H9 (cell line): Measurements from ENCODE around the gene CNDP1. TPM values are rescaled to one million over a fixed set of nuclear protein-coding genes. Genes with fewer than 3 reads are reported as not detected.

Experiments used
- DNase-seq: peaks from one replicate; pipeline ENCODE4 v3.0.0-alpha.2; 2017
- H2AFZ ChIP-seq: one replicate; pipeline ENCODE4 v1.6.1; 2013; ENCODE audit warnings: mild to moderate bottlenecking, low read length, control low read depth, moderate library complexity
- H2AK5ac ChIP-seq: 2 replicates; pipeline ENCODE4 v1.6.1; 2013; ENCODE audit warnings: low read length, control low read depth, mixed read lengths; ENCODE audit not compliant: insufficient read length
- H2BK120ac ChIP-seq: one replicate; pipeline ENCODE4 v1.6.1; 2013; ENCODE audit warnings: low read depth, mild to moderate bottlenecking, low read length, control low read depth, inconsistent platforms; ENCODE audit not compliant: poor library complexity, severe bottlenecking
- H2BK12ac ChIP-seq: 2 replicates; pipeline ENCODE4 v1.6.1; 2013; ENCODE audit warnings: low read length, control low read depth, mixed read lengths, low read depth; ENCODE audit not compliant: insufficient read length
- H2BK15ac ChIP-seq: 2 replicates; pipeline ENCODE4 v1.6.1; 2013; ENCODE audit warnings: low read depth, low read length, control low read depth
- H2BK20ac ChIP-seq: one replicate; pipeline ENCODE4 v1.6.1; 2013; ENCODE audit warnings: low read depth, mild to moderate bottlenecking, low read length, control low read depth, inconsistent platforms; ENCODE audit not compliant: poor library complexity, severe bottlenecking
- H2BK5ac ChIP-seq: 2 replicates; pipeline ENCODE4 v1.6.1; 2013; ENCODE audit warnings: low read length, control low read depth, mixed read lengths; ENCODE audit not compliant: insufficient read length
- H3K14ac ChIP-seq: 2 replicates; pipeline ENCODE4 v1.6.1; 2013; ENCODE audit warnings: low read length, control low read depth; ENCODE audit not compliant: insufficient read depth
- H3K18ac ChIP-seq: 2 replicates; pipeline ENCODE4 v1.6.1; 2013; ENCODE audit warnings: low read depth, mild to moderate bottlenecking, mixed read lengths, low read length, control low read depth; ENCODE audit not compliant: insufficient read length
- H3K23ac ChIP-seq: 2 replicates; pipeline ENCODE4 v1.6.1; 2013; ENCODE audit warnings: low read length, control low read depth, mixed read lengths, low read depth; ENCODE audit not compliant: insufficient read length
- H3K23me2 ChIP-seq: 2 replicates; pipeline ENCODE4 v1.6.1; 2013; ENCODE audit warnings: low read depth, mild to moderate bottlenecking, mixed read lengths, low read length, control low read depth; ENCODE audit not compliant: insufficient read length, poor library complexity, severe bottlenecking
- H3K27ac ChIP-seq: 2 replicates; pipeline ENCODE4 v1.5.1; 2013; ENCODE audit warnings: low read length, control low read depth, mixed read lengths, low read depth; ENCODE audit not compliant: insufficient read length
- H3K27me3 ChIP-seq: 2 replicates; pipeline ENCODE4 v1.6.1; 2013; ENCODE audit warnings: low read length, control low read depth, inconsistent platforms; ENCODE audit not compliant: insufficient read depth
- H3K4ac ChIP-seq: 2 replicates; pipeline ENCODE4 v1.6.1; 2013; ENCODE audit warnings: low read depth, mild to moderate bottlenecking, control low read depth, inconsistent platforms, low read length, moderate library complexity
- H3K4me1 ChIP-seq: 2 replicates; pipeline ENCODE4 v1.6.1; 2013; ENCODE audit warnings: low read length, control low read depth, inconsistent platforms; ENCODE audit not compliant: insufficient read depth
- H3K4me2 ChIP-seq: 2 replicates; pipeline ENCODE4 v1.6.1; 2013; ENCODE audit warnings: low read length, control low read depth, mixed read lengths; ENCODE audit not compliant: insufficient read length, insufficient read depth
- H3K56ac ChIP-seq: 2 replicates; pipeline ENCODE4 v1.6.1; 2013; ENCODE audit warnings: low read depth, mild to moderate bottlenecking, mixed read lengths, low read length, control low read depth; ENCODE audit not compliant: insufficient read length
- H3K79me1 ChIP-seq: 2 replicates; pipeline ENCODE4 v1.6.1; 2013; ENCODE audit warnings: low read depth, mild to moderate bottlenecking, moderate library complexity, low read length, control low read depth, inconsistent platforms; ENCODE audit not compliant: insufficient read depth, poor library complexity, severe bottlenecking
- H3K79me2 ChIP-seq: 2 replicates; pipeline ENCODE4 v1.6.1; 2013; ENCODE audit warnings: low read length, control low read depth, inconsistent platforms; ENCODE audit not compliant: insufficient read depth
- H3K9ac ChIP-seq: 2 replicates; pipeline ENCODE4 v1.6.1; 2013; ENCODE audit warnings: low read length, control low read depth, mixed read lengths; ENCODE audit not compliant: insufficient read length; ENCODE audit errors: extremely low read depth
- H3K9me3 ChIP-seq: one replicate; pipeline ENCODE4 v1.6.1; 2013; ENCODE audit warnings: low read depth, low read length, inconsistent platforms; ENCODE audit not compliant: control insufficient read depth
- H3T11ph ChIP-seq: one replicate; pipeline ENCODE4 v1.6.1; 2013; ENCODE audit warnings: mild to moderate bottlenecking, low read length, control low read depth, inconsistent platforms
- H4K20me1 ChIP-seq: one replicate; pipeline ENCODE4 v1.6.1; 2013; ENCODE audit not compliant: control insufficient read depth, insufficient read length, insufficient read depth
- H4K5ac ChIP-seq: 2 replicates; pipeline ENCODE4 v1.6.1; 2013; ENCODE audit warnings: low read depth, mild to moderate bottlenecking, mixed read lengths, low read length, control low read depth; ENCODE audit not compliant: insufficient read length
- H4K8ac ChIP-seq: replicated peaks from 2 replicates; pipeline ENCODE4 v1.6.1; 2013; ENCODE audit warnings: low read length, control low read depth, mixed read lengths, low read depth; ENCODE audit not compliant: insufficient read length
- H4K91ac ChIP-seq: 2 replicates; pipeline ENCODE4 v1.6.1; 2013; ENCODE audit warnings: low read depth, mild to moderate bottlenecking, moderate library complexity, mixed read lengths, low read length, control low read depth; ENCODE audit not compliant: insufficient read length
- H3K27ac Mint-ChIP-seq, 3 experiments: 2 replicates in 2 of 3; 3 replicates in 1 of 3; pipeline ENCODE4 v1.8.0; 2020 to 2021; ENCODE audit warnings: mixed read lengths in 3 of 3, mild to moderate bottlenecking in 1 of 3, moderate library complexity in 1 of 3
- H3K27me3 Mint-ChIP-seq: 2 replicates; pipeline ENCODE4 v1.8.0; 2021; ENCODE audit warnings: low read depth, mild to moderate bottlenecking, moderate library complexity, mixed read lengths
- H3K36me3 Mint-ChIP-seq, 3 experiments: 2 replicates in 2 of 3; 3 replicates in 1 of 3; pipeline ENCODE4 v1.8.0; 2020 to 2021; ENCODE audit warnings: low read depth in 3 of 3, mixed read lengths in 3 of 3; ENCODE audit not compliant: insufficient read depth in 1 of 3
- H3K4me1 Mint-ChIP-seq, 2 experiments: 2 replicates each; pipeline ENCODE4 v1.8.0; 2020; ENCODE audit warnings: mixed read lengths in 2 of 2
- H3K4me3 Mint-ChIP-seq, 2 experiments: 2 replicates in 1 of 2; 3 replicates in 1 of 2; pipeline ENCODE4 v1.8.0; 2020 to 2021; ENCODE audit warnings: mild to moderate bottlenecking in 2 of 2, mixed read lengths in 2 of 2, moderate library complexity in 1 of 2
- H3K9me3 Mint-ChIP-seq, 2 experiments: 2 replicates in 1 of 2; 3 replicates in 1 of 2; pipeline ENCODE4 v1.8.0; 2020; ENCODE audit warnings: mild to moderate bottlenecking in 2 of 2, mixed read lengths in 2 of 2, moderate library complexity in 1 of 2
- CTCF ChIP-seq: fragments of 200-600 bp; sonication (generic); conservative IDR thresholded peaks from 3 replicates; pipeline ENCODE4 v1.8.0; 2021; ENCODE audit warnings: antibody characterized with exemption, mild to moderate bottlenecking
- WGBS: extraction: QIAGEN DNeasy Blood & Tissue Kit; methylation state at CpG from one replicate; pipeline ENCODE4 v1.1.7; 2013; ENCODE audit warnings: missing lambda C conversion rate, low lambda C conversion rate, mixed read lengths; ENCODE audit not compliant: insufficient read length; ENCODE audit errors: extremely low coverage; 5-methylcytosine and 5-hydroxymethylcytosine counted together
- total RNA-seq: library from RNA; stranded (reverse); gene quantifications from 2 replicates; pipeline ENCODE4 v1.2.1, GENCODE V29; 2021

Gene CNDP1
- total RNA-seq, 1 experiment from 2014 or later, result not detected

GRCh38 chr18:74562775-74563174, 28.5 kb downstream of the CNDP1 start:
- H3K4me1 ChIP-seq, result no peaks in the 10 kb centered on the region
- H4K91ac ChIP-seq, result no peak overlapping the region
- no peaks in the 10 kb centered on the region for H3K23me2 ChIP-seq
- no peak overlapping the region for H2BK120ac ChIP-seq
- H4K5ac ChIP-seq, result no peak overlapping the region
- Mint-ChIP-seq H3K27ac (no peak overlapping the region), H3K9me3 (peaks cover 30 to 32% of the 10 kb centered on the region in 2 experiments), H3K27me3 (no peaks in the 10 kb centered on the region; the same call in none of the 2 replicates), H3K4me3 (no peak overlapping the region), H3K4me1 (no peaks in the 10 kb centered on the region), H3K36me3 (peaks cover 11 to 17% (median 12%) of the 10 kb centered on the region in 3 experiments)
- H3T11ph ChIP-seq, result no peak overlapping the region
- no peak for DNase-seq
- H2AK5ac ChIP-seq, result no peak overlapping the region
- H3K14ac ChIP-seq, result no peak overlapping the region
- no peak overlapping the region for H3K4ac ChIP-seq
- H2BK12ac ChIP-seq, result no peak overlapping the region
- H3K27me3 ChIP-seq, result no peaks in the 10 kb centered on the region
- no peak overlapping the region for H2BK5ac ChIP-seq
- no peak overlapping the region for H3K4me2 ChIP-seq
- no peak overlapping the region for H3K9ac ChIP-seq
- H2BK15ac ChIP-seq, result no peak overlapping the region
- WGBS, result no CpG with 5 or more reads among the region's 4 CpGs
- H3K79me1 ChIP-seq, result no peaks in the 10 kb centered on the region
- H4K8ac ChIP-seq, result no peak overlapping the region
- no peaks in the 10 kb centered on the region for H3K9me3 ChIP-seq
- H3K27ac ChIP-seq, result no peak overlapping the region
- no peak overlapping the region for H2BK20ac ChIP-seq
- H2AFZ ChIP-seq, result no peak overlapping the region
- H4K20me1 ChIP-seq, result no peaks in the 10 kb centered on the region
- no peak overlapping the region for H3K18ac ChIP-seq
- H3K56ac ChIP-seq, result no peak overlapping the region
- no peak for TF ChIP-seq CTCF
- no peaks in the 10 kb centered on the region for H3K79me2 ChIP-seq
- no peak overlapping the region for H3K23ac ChIP-seq
